HG02571 (cell line): ENCODE results near the gene CFAP61.
A peak's percentile ranks its signal among the peaks of the same experiment; 100 is the strongest.

ENCODE experiments used
- ATAC-seq: cut with Tn5 transposase; IDR thresholded peaks from one replicate; pipeline ENCODE4 v1.9.1; 2021; ENCODE audit warnings: mild to moderate bottlenecking, moderate library complexity; ENCODE audit not compliant: unreplicated experiment

The CFAP61 gene

DNA sequence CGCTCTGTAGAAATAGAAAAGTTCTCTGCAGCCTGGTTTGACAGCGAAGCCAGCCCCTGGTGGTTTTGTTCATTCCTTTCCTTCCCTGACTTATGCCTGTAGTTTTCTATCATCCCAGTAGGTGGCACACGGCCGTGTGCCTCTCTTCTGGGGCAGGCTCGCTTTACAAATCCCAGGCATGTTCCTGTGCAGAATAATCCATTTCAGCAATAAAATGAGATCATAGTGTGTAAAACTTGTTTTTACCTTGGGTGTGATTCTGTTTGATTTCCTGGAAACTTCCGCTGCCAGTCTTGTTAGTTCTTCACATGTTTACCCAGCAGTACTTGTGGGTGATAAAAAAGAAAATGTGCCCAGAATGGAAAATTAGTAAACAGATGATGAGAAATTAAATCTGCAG lies 308.1 kb downstream of the CFAP61 start:
- peak; percentile 58 for ATAC-seq

DNA sequence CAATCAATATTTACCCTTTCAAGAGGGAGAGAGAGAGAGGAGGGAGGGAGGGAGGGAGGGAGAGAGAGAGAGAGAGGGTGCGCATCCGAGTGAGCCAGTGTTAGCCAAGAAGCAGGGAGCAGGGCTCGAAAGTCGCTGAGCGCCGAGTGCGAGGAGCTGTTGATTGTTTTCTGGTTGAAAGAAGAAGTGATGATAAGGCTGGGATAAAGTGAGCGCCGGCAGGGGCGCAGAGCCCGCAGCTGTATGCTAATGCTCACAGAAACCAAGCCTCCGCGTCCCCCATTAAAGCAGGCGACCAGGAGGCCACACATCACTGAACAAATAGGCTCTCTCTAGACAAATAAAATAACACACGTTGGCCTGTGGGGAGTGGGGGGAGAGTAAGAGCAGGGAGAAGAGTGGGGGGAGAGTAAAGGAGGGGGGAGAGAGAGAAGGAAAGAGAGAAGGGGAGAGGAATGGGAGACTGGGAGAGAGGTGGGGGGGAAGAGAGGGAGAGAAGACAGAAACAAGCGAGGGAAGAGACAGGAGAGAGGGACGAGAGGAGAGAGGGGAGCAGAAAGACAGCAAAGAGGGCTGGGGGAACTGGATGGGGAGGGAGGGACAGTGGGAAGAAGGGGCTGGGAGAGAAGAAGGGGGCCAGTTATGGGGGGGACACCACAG lies 310.6 kb downstream of the CFAP61 start:
- ATAC-seq, result no peak

DNA sequence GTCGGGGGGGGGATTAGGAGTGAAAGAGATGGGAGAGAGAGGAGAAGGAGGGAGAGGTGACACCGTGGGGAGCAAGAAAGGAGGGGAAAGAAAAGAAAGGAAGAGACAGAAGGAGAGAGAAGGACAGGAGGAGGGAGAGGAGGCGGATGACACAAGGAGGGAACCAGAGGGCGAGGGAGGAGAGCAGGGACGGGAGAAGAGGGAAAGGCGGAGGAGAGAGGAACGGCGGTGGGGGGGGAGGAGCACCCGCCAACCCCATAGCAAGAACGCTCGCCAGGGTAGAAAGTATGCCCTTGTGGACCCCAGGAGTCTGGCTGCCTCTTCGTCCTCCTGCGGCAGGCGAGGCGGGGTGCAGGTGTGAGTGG lies 311.1 kb downstream of the CFAP61 start:
- no peak for ATAC-seq

DNA sequence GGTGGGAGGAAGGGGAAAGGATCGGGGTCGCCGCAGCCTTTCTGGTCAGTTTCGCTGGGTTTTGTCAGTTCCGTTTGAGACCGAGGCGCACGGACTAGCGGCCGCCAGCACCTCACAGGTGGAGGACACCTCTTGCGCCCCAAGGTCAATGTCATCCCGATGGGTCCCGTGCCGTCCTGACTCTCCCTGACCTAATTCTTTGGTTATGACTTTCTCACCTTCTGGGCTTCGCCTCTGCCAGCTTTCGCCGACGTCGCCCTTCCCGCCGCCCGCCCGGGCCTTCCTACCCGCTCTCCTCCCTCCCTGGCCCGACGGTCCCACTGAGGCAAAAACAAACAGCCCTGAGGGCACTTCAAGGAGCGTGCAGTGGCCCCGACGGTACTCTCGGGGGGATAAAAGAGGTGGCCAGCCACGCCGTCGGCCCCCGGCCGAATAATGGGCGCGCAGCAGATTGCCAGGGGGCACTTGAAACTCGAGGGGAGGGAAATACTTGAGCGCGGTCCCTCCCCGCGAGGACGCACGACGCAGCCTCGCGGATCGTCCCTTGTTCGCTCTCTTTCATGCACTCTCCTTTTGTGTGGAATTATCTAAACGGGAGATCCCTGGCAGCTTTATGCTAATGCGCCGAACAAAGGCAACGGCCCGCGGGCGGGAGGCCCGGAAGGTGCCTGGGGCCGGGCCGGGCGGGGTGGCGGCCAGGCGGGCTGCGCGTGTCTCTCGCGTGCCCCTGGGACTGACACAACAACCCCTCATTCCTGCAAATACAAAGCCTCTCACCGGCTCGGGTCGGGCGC lies 311.7 kb downstream of the CFAP61 start:
- ATAC-seq, result no peak

DNA sequence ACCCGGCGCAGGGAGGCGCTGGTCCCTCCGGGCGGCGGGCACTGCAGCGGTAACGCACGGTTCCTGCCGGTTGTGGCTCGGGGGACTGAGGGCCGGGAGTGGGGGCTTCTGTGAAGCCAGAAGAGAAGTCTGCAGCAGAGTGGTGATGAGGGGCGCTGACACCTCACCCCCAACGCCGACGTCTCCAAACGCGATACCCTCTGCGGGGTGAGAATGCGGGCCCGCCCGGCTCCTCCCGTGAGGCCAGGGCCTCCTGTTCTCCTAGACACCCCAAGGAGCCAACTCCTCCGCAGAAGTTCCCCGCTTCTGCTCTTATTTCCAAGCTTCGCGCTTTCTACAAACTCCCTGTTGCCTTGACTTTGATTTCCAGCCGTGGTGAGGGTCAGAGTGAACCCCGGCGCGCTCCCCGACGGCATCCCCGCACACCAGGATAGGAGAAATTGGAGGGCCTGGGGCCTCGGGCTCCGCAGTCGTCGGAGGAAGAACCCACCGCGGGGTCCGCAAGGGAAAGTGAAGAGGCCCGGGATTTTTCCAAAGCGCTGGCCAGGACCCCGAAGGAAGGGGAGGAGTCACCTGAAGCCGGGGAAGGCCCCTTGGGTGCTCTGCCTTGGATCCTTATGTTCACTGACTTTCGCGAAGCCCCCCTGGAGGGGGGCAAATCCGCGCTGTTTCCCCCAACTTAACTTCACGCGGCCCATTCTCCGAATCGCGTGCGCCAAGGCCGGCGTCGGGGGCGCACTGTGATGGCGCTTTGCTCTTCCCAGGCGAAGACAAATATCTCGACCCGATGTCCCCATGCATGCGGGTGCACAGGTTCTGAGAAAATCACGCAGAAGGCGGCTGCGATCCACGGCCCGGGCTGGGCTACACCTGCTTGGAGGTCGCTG lies 312.5 kb downstream of the CFAP61 start:
- no peak for ATAC-seq

DNA sequence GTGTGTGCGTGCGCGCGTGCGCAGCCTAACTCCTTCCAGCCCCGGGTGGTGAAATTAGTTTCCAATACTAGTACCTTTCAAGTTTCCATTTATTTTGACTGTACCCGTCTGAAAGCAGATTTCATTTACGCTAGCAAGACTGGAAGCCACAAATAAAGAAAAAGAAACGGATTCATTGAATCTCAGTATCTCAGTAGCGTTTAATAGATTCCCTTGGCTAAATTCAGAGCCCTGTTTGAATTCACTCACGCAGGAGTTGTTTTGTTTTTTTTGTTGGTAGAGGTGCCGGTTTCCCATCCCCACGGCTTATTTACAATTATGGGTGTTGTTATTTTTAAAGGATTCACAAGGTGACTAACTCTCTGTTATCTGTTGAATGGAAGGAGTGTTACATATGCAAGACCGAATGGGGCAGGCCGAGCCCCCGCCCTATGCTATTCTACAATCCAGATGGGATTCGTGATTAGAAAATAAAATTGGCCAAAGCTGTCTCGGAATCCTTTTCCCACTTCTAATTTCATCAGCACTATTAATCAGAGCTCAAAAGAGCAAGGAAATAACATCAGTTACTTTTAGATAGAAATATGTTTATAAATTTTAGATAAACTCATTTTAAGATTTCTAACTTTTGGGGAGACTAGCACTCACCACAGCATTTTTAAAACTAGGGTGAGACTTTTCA lies 313.3 kb downstream of the CFAP61 start:
- ATAC-seq, result no peak

DNA sequence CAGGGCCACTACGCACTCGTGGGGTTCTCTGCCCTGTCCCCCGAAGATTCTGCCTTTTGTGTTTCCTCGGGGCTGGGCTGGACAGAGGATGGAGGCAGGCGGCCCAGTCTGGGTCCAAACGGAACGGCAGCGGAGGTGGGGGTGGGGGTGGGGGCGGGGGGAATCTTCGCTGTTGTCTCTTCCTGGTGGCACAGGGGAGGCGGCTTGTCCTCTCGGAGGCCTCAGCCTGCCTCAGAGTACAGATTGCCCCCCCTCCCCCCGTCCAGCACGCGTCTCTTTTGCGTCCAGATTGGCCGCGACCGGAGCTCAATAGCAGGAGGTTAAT lies 314.2 kb downstream of the CFAP61 start:
- no peak for ATAC-seq

DNA sequence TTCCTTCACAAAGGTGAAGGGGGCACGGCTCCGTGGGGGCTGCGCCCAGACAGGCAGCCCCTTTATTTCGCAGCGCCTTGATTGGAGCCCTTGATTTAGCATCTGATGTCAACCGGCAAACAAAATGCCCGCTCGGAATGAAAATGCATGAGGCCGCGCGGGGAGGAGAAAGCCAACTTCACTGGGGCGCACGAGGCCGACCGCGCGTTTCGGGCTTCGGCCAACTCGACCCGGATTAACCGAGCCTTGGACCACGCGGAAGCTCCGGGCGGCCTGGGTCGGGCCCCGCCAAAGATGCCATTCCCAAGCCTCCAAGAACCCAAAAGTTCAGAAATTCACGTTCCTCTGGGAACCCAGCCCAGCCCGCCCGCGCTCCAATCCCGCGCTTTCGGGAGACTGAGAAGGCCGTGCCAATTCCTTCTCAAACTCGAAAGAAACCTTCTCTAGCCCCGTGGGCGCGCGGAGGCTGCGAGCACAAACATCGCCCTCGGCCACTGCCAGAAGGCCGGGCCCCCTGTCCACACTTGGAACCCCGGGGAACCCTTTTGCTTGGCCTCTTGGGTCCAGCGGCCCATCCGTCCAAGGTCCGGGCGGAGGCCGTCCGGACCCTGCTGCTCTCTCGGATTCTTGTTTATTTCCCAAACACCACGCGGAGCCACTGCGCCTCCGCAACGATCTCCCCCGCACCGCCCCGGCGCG lies 314.7 kb downstream of the CFAP61 start:
- no peak for ATAC-seq

DNA sequence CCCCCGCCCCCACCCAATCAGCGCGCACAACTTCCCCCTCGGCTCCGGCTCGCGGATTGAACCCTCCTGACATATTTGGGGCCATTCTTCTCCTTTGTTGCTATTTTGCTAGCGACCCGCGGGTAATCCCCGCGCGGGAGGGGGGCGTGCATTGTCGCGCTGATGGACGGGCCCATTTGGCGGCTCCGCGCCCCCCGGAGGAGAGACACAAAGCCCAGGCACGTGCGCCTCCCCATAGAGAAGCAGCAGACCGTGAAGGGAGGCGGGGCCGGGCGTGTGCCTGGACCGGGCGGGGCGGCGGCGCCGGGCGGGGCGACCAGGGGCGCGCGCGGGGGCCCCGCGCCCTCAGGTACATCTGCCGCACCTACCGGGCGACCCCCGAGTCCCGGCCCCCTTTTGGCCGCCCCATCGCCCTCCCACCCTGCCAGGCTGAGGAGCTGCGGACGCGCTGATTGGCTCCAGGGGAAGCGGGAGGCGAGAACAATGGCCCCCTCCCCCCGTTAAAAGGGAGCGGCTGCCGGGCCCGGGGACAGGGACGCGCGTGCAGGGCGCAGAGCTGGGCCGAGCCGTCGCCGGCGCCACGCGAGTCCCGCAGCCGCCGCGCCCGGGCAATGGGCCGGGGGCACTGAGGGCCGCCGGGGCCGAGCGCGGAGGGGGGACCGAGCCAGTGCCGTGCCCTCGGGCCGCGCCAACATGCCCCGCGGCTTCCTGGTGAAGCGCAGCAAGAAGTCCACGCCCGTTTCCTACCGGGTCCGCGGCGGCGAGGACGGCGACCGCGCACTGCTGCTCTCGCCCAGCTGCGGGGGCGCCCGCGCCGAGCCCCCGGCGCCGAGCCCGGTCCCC lies 315.5 kb downstream of the CFAP61 start, which contains the start of gene INSM1:
INSM1 (plus strand) TSS at position 530 of the 843 bp plus-strand sequence; CDS start at position 694, 164 bp downstream.
- no peak for ATAC-seq

DNA sequence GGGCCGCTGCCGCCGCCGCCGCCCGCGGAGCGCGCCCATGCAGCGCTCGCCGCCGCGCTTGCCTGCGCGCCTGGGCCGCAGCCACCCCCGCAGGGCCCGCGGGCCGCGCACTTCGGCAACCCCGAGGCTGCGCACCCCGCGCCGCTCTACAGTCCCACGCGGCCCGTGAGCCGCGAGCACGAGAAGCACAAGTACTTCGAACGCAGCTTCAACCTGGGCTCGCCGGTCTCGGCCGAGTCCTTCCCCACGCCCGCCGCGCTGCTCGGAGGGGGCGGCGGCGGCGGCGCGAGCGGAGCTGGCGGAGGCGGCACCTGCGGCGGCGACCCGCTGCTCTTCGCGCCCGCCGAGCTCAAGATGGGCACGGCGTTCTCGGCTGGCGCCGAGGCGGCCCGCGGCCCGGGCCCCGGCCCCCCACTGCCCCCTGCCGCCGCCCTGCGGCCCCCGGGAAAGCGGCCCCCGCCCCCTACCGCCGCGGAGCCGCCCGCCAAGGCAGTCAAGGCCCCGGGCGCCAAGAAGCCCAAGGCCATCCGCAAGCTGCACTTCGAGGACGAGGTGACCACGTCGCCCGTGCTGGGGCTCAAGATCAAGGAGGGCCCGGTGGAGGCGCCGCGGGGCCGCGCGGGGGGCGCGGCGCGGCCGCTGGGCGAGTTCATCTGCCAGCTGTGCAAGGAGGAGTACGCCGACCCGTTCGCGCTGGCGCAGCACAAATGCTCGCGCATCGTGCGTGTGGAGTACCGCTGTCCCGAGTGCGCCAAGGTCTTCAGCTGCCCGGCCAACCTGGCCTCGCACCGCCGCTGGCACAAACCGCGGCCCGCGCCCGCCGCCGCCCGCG lies 316.3 kb downstream of the CFAP61 start:
- ATAC-seq, result no peak

DNA sequence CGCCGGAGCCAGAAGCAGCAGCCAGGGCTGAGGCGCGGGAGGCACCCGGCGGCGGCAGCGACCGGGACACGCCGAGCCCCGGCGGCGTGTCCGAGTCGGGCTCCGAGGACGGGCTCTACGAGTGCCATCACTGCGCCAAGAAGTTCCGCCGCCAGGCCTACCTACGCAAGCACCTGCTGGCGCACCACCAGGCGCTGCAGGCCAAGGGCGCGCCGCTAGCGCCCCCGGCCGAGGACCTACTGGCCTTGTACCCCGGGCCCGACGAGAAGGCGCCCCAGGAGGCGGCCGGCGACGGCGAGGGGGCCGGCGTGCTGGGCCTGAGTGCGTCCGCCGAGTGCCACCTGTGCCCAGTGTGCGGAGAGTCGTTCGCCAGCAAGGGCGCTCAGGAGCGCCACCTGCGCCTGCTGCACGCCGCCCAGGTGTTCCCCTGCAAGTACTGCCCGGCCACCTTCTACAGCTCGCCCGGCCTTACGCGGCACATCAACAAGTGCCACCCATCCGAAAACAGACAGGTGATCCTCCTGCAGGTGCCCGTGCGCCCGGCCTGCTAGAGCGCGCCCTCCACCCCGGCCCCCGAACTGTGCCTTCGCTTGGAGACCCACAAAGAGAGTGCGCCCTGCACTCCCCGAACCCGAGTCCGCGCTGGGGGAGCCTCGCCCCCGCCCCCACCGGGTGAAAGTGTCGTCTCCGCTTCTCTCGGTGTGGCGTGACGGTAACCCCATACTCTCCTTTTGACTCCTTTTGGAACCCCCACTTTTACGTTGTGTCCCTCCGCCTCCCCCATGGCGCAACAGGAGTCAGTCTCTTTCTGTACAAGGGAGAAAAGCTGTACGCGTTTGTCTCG lies 317.1 kb downstream of the CFAP61 start:
- ATAC-seq, result no peak

DNA sequence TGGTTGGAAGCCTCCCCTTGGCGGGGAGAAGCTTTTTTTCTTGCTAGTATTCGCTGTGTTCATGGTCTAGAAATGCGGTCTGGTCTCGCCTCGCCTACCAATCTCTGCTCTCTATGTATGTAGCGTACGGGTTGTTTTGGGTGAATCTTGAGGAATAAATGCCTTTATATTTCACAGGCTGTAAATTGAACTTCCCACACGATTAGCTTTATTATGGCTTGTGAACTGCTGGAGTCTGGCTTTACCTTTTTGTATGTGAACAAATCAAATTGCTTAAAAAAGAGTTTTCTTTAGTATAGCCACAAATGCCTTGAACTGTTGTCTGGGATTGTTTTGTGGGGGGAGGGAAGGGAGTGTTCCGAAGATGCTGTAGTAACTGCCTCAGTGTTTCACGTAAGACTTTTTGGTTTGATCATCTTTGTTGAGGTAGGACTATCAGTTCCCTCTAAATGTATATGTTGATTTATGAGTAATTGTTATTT lies 317.8 kb downstream of the CFAP61 start:
- no peak for ATAC-seq

DNA sequence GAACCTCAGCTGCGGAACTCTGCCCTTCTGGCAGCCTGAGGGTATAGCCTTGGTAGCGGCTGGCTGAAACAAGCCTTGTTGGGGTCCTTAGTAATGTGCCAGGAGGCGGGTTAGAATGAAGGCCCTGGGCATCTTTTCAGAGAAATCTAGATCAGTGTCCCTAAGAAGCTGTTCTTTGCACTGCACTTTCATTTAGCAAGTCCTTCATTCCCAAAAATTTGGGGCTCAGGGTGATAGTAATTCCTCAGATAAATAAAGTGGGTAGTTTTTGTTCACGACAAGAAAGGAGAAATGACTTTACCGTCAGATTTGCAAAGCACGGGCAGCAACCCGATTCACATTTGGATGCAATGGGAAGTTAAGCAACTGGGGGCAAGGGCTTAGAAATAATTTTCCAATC lies 318.8 kb downstream of the CFAP61 start:
- ATAC-seq, result no peak

DNA sequence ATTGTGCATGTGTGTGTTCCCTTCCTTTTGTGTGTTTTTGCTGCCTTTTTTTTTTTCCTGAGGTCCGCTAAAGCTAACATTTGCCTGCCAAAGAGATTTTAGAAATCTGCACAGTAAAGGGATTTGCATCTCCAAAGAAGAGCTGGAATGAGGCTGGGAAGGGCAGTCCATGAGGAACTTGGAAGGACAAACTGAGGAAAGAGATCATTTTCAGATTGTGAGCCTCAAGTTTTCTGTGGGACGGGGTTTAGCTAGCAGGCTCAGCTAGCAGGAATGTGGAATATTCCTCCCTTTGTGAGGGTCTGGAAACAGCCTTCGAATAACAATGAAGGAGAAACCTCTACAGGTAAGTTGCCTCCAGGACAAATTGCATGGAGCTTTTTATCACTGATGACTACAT lies 319.3 kb downstream of the CFAP61 start:
- ATAC-seq, result no peak

DNA sequence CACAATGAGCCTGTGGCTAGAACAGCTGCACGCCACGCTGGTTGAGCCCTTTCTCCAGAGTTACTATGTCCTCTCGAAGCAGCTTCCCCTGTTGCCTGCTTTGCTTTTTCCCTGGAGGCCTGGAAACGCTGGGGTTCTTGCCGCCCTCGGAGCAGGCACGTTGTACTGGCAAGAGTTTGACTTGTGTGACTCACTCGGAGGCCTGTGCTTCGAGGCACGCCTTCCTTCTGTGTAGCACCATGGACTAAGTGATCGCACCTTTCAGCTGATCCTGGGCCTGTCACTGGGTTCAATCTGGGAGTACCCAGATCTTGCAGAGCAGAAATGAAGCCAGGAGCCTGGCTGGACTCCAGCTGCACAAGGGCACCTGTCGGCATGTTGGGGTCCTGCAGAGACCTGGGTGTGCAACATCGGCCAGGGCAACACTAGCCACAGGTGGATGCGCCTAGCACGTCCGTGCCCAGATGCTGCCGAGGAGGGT lies 320.8 kb downstream of the CFAP61 start:
- ATAC-seq, result no peak

DNA sequence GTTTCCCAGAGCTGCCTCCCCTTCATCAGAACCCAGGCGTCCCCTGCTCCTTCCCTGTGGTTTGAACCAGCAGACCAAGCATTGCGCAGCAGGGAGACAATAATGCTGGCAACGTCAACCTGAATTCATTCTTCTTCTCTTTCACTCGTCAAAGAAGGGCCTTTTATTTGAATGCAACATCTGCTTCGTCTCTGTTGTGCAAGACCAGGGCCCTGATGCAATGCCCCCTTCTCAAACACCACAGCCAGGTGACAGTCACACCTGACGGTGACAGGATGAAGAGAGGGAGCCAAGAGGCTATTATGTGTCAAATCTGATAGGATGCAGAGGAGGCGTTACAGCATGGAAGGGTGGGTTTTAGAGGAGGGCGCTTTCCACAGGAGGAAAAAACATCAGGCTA lies 323.5 kb downstream of the CFAP61 start:
- ATAC-seq, result no peak

DNA sequence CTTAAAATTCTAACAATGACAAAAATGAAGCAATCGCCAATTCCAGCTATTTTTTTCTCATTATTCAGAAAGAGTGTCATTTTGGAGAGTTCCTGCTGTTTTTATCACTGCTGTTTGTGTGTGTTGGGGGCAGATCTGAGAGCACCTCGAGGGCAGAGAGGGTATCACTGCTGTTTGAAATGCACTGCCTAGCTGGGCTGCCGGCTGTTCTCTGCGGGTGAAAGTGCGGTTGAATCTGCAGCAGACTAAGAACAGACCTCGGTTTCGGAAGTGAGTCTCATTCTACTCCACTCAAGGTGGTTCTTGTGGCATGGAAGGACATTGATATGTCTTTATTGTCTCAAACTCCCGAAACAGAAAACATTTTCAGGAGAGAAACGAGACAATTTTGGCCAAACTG lies 333.9 kb downstream of the CFAP61 start:
- no peak for ATAC-seq

DNA sequence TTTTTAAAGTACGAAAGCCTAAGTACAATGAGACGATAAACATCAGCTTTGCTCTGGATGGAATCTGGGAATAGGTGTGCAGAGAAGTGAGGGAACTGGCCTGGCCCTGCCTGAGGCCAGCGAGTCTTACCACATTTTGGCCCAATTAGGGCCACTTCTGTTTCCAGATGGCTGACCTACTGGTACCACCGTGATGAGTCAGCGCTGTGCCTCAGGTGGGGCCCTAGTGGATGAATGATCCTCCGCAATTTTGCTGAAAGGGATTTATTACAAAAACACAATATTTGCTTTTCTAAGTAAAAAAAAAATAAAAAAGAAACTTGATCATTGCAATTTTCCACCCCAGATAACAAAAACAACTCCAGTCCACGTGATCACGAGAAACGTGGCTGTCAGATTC lies 338.1 kb downstream of the CFAP61 start:
- no peak for ATAC-seq
